K562 (cell line): ENCODE results near the gene LRCH1. TPM values are rescaled to one million over a fixed set of nuclear protein-coding genes. Genes with fewer than 3 reads are reported as not detected.

ENCODE experiments used
- ATAC-seq: fragments of 200-7000 bp; cut with Tn5 transposase; 3 replicates; pipeline ENCODE4 v1.9.1; 2020; ENCODE audit warnings: moderate library complexity
- BruUV-seq: library from RNA; stranded (reverse); fragments of 400-500 nt; replicated peaks from 2 replicates; lab custom pipeline; 2021; lab: Mats Ljungman, UMichigan
- CTCF ChIA-PET: fragments of 300-600 bp; formaldehyde crosslinking; extraction: SDS; loops from one replicate; lab custom pipeline; 2021; ENCODE audit warnings: low intra/inter-chr PET ratio; lab: Yijun Ruan, JAX
- POLR2A ChIA-PET: fragments of 300-600, 350-650 bp; sonication (Branson Sonifier 250); formaldehyde crosslinking; extraction: SDS; loops from one replicate; lab custom pipeline; 2021; ENCODE audit warnings: antibody characterized with exemption, inconsistent platforms; lab: Yijun Ruan, JAX
- DNase-seq, 4 experiments: peaks; one replicate each; pipeline versions ENCODE4 v3.0.0 to v3.0.0-alpha.2; 2011 to 2018; ENCODE audit warnings: low spot score in 3 of 4, mixed read lengths in 3 of 4; ENCODE audit errors: extremely low read depth in 1 of 4
- FAIRE-seq: peaks from 2 replicates; lab custom pipeline; 2011; peaks lifted over from hg19 to GRCh38; lab: Jason Lieb, UNC
- H2AFZ ChIP-seq: 2 replicates; pipeline ENCODE4 v1.6.0; 2011; ENCODE audit warnings: low read depth, low read length, control low read depth, inconsistent platforms
- H3K27ac ChIP-seq: fragments of 200-600 bp; 3 replicates; pipeline ENCODE4 v1.8.0; 2011; ENCODE audit warnings: low read depth, mild to moderate bottlenecking, control low read depth, inconsistent platforms, low read length, moderate library complexity, mixed read lengths; ENCODE audit errors: extremely low read depth
- H3K27me3 ChIP-seq, 2 experiments: fragments of 300-600 bp in 1 of 2; 2 replicates in 1 of 2; 3 replicates in 1 of 2; pipeline versions ENCODE4 v1.6.0 to v1.8.0; 2011; ENCODE audit warnings: inconsistent platforms in 2 of 2, low read length in 2 of 2, mild to moderate bottlenecking in 1 of 2, mixed read lengths in 1 of 2, moderate library complexity in 1 of 2; ENCODE audit not compliant: control insufficient read depth in 2 of 2, insufficient read depth in 2 of 2
- H3K36me3 ChIP-seq: fragments of 300-600 bp; 3 replicates; pipeline ENCODE4 v1.8.0; 2011; ENCODE audit warnings: mild to moderate bottlenecking, low read length, inconsistent platforms; ENCODE audit not compliant: control insufficient read depth, insufficient read depth
- H3K4me1 ChIP-seq, 2 experiments: fragments of 200-600 bp in 1 of 2; replicated peaks in 1 of 2; 2 replicates in 1 of 2; 3 replicates in 1 of 2; pipeline versions ENCODE4 v1.5.1 to v1.8.0; 2011; ENCODE audit warnings: inconsistent platforms in 2 of 2, low read length in 2 of 2, mild to moderate bottlenecking in 1 of 2, mixed read lengths in 1 of 2, moderate library complexity in 1 of 2; ENCODE audit not compliant: control insufficient read depth in 2 of 2, insufficient read depth in 2 of 2
- H3K4me2 ChIP-seq: 2 replicates; pipeline ENCODE4 v1.6.1; 2011; ENCODE audit warnings: low read length, control low read depth, inconsistent platforms, mixed read lengths; ENCODE audit not compliant: insufficient read depth
- H3K4me3 ChIP-seq: fragments of 200-600 bp; sonication (generic), shearing (Covaris generic); 2 replicates; pipeline ENCODE4 v1.5.1; 2016; ENCODE audit warnings: control low read depth, inconsistent platforms
- H3K79me2 ChIP-seq: fragments of 200-600 bp; 3 replicates; pipeline ENCODE4 v1.8.0; 2011; ENCODE audit warnings: low read length, inconsistent platforms; ENCODE audit not compliant: control insufficient read depth, insufficient read depth
- H3K9ac ChIP-seq, 2 experiments: 2 replicates each; pipeline versions ENCODE4 v1.6.0 to v1.6.1; 2011; ENCODE audit warnings: low read depth in 2 of 2, low read length in 2 of 2, control low read depth in 1 of 2, inconsistent platforms in 1 of 2, mild to moderate bottlenecking in 1 of 2, mixed read lengths in 1 of 2; ENCODE audit not compliant: insufficient read depth in 1 of 2
- H3K9me1 ChIP-seq: one replicate; pipeline ENCODE4 v1.6.0; 2011; ENCODE audit warnings: inconsistent platforms, mild to moderate bottlenecking, low read length, moderate library complexity; ENCODE audit not compliant: control insufficient read depth, insufficient read depth
- H3K9me3 ChIP-seq: replicated peaks from 2 replicates; pipeline ENCODE4 v1.5.1; 2011; ENCODE audit warnings: low read depth, low read length, inconsistent platforms; ENCODE audit not compliant: control insufficient read depth, insufficient read depth
- H4K20me1 ChIP-seq: replicated peaks from 2 replicates; pipeline ENCODE4 v1.6.1; 2011; ENCODE audit warnings: low read length, inconsistent platforms, mixed read lengths; ENCODE audit not compliant: control insufficient read depth, insufficient read depth
- BHLHE40 ChIP-seq: IDR thresholded peaks from 2 replicates; pipeline ENCODE4 v1.6.1; 2011; ENCODE audit warnings: low read length, improper control_type of control experiment
- CREM ChIP-seq: IDR thresholded peaks from 2 replicates; pipeline ENCODE4 v1.6.1; 2014; ENCODE audit warnings: antibody characterized with exemption, low read depth
- FUS ChIP-seq: fragments of 200-400 bp; formaldehyde crosslinking; optimal IDR thresholded peaks from 2 replicates; pipeline ENCODE3; 2017; ENCODE audit warnings: low read depth, low read length
- MTA1 ChIP-seq: fragments of 450-650 bp; IDR thresholded peaks from 2 replicates; pipeline ENCODE4 v1.6.1; 2017; ENCODE audit warnings: borderline replicate concordance
- NFRKB ChIP-seq: fragments of 450-650 bp; IDR thresholded peaks from 2 replicates; pipeline ENCODE4 v1.6.1; 2016; ENCODE audit warnings: low read depth
- PCBP2 ChIP-seq: fragments of 200-400 bp; formaldehyde crosslinking; IDR thresholded peaks from 2 replicates; pipeline ENCODE4 v1.6.1; 2018; ENCODE audit warnings: low read length, low read depth, mild to moderate bottlenecking, moderate library complexity; ENCODE audit not compliant: poor library complexity, severe bottlenecking
- POLR2H ChIP-seq: IDR thresholded peaks from 2 replicates; pipeline ENCODE4 v1.6.1; 2016; ENCODE audit warnings: missing genetic modification characterization, low read depth, mild to moderate bottlenecking, control low read depth, missing compliant biosample characterization, moderate library complexity
- RFX7 ChIP-seq: fragments of 250-450 bp; sonication (Bioruptor Pico); IDR thresholded peaks from 2 replicates; pipeline ENCODE4 v1.5.1; 2021; ENCODE audit warnings: mild to moderate bottlenecking
- SAFB ChIP-seq: fragments of 200-400 bp; formaldehyde crosslinking; IDR thresholded peaks from 2 replicates; pipeline ENCODE4 v1.6.1; 2017; ENCODE audit warnings: low read depth, low read length, borderline replicate concordance
- SRSF3 ChIP-seq: fragments of 200-400 bp; formaldehyde crosslinking; IDR thresholded peaks from 2 replicates; pipeline ENCODE4 v1.6.1; 2016; ENCODE audit warnings: mild to moderate bottlenecking, low read length, moderate library complexity; ENCODE audit not compliant: insufficient read depth
- TRIM24 ChIP-seq, 2 experiments: fragments of 450-650 bp; IDR thresholded peaks; 2 replicates each; pipeline ENCODE4 v1.6.1; 2016
- YY1 ChIP-seq, 3 experiments: IDR thresholded peaks; 2 replicates each; pipeline ENCODE4 v1.6.1; 2011; ENCODE audit warnings: low read length in 2 of 3, mild to moderate bottlenecking in 2 of 3, moderate library complexity in 2 of 3, borderline replicate concordance in 1 of 3, control low read depth in 1 of 3, low read depth in 1 of 3; ENCODE audit not compliant: insufficient read depth in 3 of 3, insufficient replicate concordance in 2 of 3, control insufficient read depth in 1 of 3, insufficient read length in 1 of 3; ENCODE audit errors: extremely low read depth in 1 of 3
- ZNF699 ChIP-seq: fragments of 250-450 bp; sonication (Bioruptor Pico); IDR thresholded peaks from 2 replicates; pipeline ENCODE4 v1.8.0; 2021; ENCODE audit warnings: mild to moderate bottlenecking, moderate library complexity; ENCODE audit not compliant: insufficient replicate concordance
- ZNF77 ChIP-seq: fragments of 250-450 bp; sonication (Bioruptor Pico); IDR thresholded peaks from 2 replicates; pipeline ENCODE4 v1.5.0; 2020
- WGBS: fragments of 100-300 bp; shearing (Covaris generic); methylation state at CpG from one replicate; pipeline ENCODE4 v1.1.6; 2016; ENCODE audit warnings: low coverage, mixed read lengths; ENCODE audit not compliant: insufficient coverage; ENCODE audit errors: missing lambda C conversion rate; 5-methylcytosine and 5-hydroxymethylcytosine counted together
- in situ Hi-C: fragments of 300-500 bp; cut with MboI; formaldehyde crosslinking; loops from 4 replicates; pipeline ENCODE4 v1.15.0; 2018; ENCODE audit warnings: inconsistent platforms, mixed read lengths
- intact Hi-C: fragments of 100-400 bp; cut with micrococcal nuclease; formaldehyde crosslinking; loops from 2 replicates; pipeline ENCODE4 v1.14.2; 2022
- polyA plus RNA-seq, 8 experiments: library from polyadenylated mRNA; depleted of rRNA in 4 of 8; stranded (reverse) in 5 of 8; unstranded in 3 of 8; fragments of >200 nt; fragmentation: Nextera tagmentation in 2 of 8; fragmentation: Illumina TruSeq in 1 of 8; extraction: Ambion mirVana in 2 of 8; extraction: Trizol in 1 of 8; gene quantifications; 2 replicates each; pipeline versions ENCODE4 v1.2.1 to v1.2.3, GENCODE V29; 2011 to 2014; ENCODE audit warnings: inconsistent platforms in 1 of 8, missing spikeins in 1 of 8
- total RNA-seq, 7 experiments: library from RNA; depleted of rRNA in 6 of 7; stranded (reverse); fragments of >200 nt in 6 of 7; fragmentation: Illumina TruSeq in 2 of 7; extraction: Trizol in 2 of 7; gene quantifications; 2 replicates each; pipeline versions ENCODE4 v1.2.1 to v1.2.3, GENCODE V29; 2011 to 2021; ENCODE audit warnings: low replicate concordance in 1 of 7
- TF ChIP-seq, protein P1 (sequence below), 3 experiments: IDR thresholded peaks in 2 of 3; conservative IDR thresholded peaks in 1 of 3; 2 replicates each; pipeline ENCODE4 v1.5.1; 2011 to 2012; ENCODE audit warnings: low read length in 3 of 3, mild to moderate bottlenecking in 3 of 3, control low read depth in 2 of 3, improper control_type of control experiment in 1 of 3, inconsistent platforms in 1 of 3, low read depth in 1 of 3, mixed read lengths in 1 of 3, moderate library complexity in 1 of 3; ENCODE audit not compliant: insufficient read depth in 2 of 3
- TF ChIP-seq, protein P2 (sequence below): sonication (generic); formaldehyde crosslinking; IDR thresholded peaks from 2 replicates; pipeline ENCODE4 v1.8.0; 2022; ENCODE audit warnings: missing genetic modification reagents, mild to moderate bottlenecking, moderate library complexity, borderline replicate concordance
- TF ChIP-seq, protein P3 (sequence below): fragments of 250-450 bp; sonication (Bioruptor Pico); IDR thresholded peaks from 2 replicates; pipeline ENCODE4 v1.8.0; 2021; ENCODE audit warnings: moderate library complexity, mild to moderate bottlenecking, inconsistent platforms

Gene LRCH1
- total and polyA plus RNA-seq, 9 of the 15 experiments (the other 6 are each of a cell fraction or from before 2014, with no cell fraction given), result 1.1 to 6.8 (median 3.7) TPM

DNA sequence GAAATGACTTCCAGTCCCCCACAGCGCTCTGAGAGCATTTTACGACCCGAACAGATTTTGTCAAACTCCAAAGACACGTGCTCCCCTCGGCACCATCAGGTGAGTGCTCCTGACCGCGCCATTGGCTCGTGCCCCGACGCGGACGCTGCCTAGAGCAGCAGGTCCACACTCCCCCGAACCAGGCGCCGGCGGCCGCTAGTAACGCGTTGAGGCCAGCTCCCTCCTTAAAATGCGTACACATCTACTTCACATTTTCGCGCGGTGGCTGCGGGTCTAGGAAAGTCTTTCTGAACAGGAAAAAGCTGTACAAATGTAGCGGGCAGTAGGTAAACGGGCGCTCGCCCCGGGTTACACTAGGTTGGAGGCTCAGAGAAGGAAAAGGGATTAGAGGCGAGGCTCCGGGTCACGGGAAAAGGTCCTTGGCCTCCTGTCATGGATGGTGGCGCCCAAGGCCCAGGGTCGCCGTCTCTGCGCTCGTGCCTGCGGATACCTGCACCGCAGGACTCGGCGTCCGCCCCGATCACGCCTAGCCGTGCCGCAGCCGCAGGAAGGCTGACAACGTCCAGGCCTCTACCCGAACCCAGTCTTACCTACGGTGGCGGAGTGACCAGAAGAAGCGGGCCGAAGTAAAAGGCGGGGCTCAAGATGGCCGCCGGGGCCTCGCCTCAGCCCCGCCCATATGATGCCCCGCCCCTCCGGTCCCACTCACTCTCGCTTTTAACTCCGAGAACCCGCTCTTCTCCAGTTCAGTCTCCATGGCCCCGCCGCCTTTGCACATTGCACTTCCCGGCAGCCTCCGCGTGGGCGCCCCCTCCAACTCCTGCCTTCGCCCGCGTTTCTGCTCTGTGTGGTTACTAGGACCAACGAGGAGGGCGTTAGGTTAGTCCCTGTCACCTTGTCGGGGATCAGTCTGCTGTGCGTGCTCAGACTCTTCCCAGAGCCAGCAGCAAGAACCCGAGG is 243.8 kb downstream of the LRCH1 start, which contains the start of gene ESD:
Gene ESD, minus strand, starts transcription at position 647 of the 960 bp plus-strand sequence. CDS start 5,748 bp downstream, outside the sequence.
- peak; percentile 71 for FAIRE-seq
- 2% methylated on average over 41 of the region's 77 CpGs for WGBS
- H3K4me3 ChIP-seq, result peak within 1 kb of the TSS; percentile 71
- H3K36me3 ChIP-seq, result peaks cover 17% of the 10 kb centered on the region; the same call in 2 of the 3 replicates
- BruUV-seq, result TSS peak; percentile 67
- intact Hi-C loops (no loop called here), in situ Hi-C loops (no loop called here)
- no peaks in the 10 kb centered on the region for H3K9me1 ChIP-seq
- ChIA-PET POLR2A (interaction anchor here (0.9 kb wide), 2 partner anchors 14 to 22 kb away, joined by 3 read pairs; no protein-coding TSS in a partner anchor), CTCF (interaction anchor here (0.6 kb wide), 1 partner anchor 690 kb away, joined by 3 read pairs; no protein-coding TSS in a partner anchor)
- peak within 1 kb of the TSS; percentile 91 to 99 for H3K9ac ChIP-seq
- DNase-seq, result peak; percentile 89 to 93 (median 90)
- peak within 1 kb of the TSS; percentile 85 for H3K4me2 ChIP-seq
- no peaks in the 10 kb centered on the region for H3K9me3 ChIP-seq
- peaks cover 13 to 20% of the 10 kb centered on the region in 2 experiments; a peak in 4 of 5 replicates for H3K4me1 ChIP-seq
- H3K27ac ChIP-seq, result peak within 1 kb of the TSS; percentile 93
- no peaks in the 10 kb centered on the region for H3K27me3 ChIP-seq
- H3K79me2 ChIP-seq, result peaks cover 44% of the 10 kb centered on the region
- no peaks in the 10 kb centered on the region for H4K20me1 ChIP-seq
- ATAC-seq, result peak; percentile 96
- peak within 1 kb of the TSS; percentile 99 for H2AFZ ChIP-seq
- no peak for TF ChIP-seq SRSF3
- no peak for TF ChIP-seq ZNF77 (CRISPR knock-in tag)
- no peak for TF ChIP-seq RFX7
- no peak for TF ChIP-seq TRIM24 (IDR thresholded peaks at IDR 0.05)
- no peak for TF ChIP-seq ZNF699
- TF ChIP-seq, protein P1, sequence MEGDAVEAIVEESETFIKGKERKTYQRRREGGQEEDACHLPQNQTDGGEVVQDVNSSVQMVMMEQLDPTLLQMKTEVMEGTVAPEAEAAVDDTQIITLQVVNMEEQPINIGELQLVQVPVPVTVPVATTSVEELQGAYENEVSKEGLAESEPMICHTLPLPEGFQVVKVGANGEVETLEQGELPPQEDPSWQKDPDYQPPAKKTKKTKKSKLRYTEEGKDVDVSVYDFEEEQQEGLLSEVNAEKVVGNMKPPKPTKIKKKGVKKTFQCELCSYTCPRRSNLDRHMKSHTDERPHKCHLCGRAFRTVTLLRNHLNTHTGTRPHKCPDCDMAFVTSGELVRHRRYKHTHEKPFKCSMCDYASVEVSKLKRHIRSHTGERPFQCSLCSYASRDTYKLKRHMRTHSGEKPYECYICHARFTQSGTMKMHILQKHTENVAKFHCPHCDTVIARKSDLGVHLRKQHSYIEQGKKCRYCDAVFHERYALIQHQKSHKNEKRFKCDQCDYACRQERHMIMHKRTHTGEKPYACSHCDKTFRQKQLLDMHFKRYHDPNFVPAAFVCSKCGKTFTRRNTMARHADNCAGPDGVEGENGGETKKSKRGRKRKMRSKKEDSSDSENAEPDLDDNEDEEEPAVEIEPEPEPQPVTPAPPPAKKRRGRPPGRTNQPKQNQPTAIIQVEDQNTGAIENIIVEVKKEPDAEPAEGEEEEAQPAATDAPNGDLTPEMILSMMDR (IDR thresholded peaks at IDR 0.05 in 2 of 3, conservative IDR thresholded peaks at IDR 0.05 in 1 of 3; ENCODE audit: insufficient read depth in 2 of 3, low read depth in 1 of 3, low read length in 3 of 3), result no peak
- no peak for TF ChIP-seq MTA1
- TF ChIP-seq PCBP2, result no peak
- TF ChIP-seq FUS, result no peak
- TF ChIP-seq, protein P2, sequence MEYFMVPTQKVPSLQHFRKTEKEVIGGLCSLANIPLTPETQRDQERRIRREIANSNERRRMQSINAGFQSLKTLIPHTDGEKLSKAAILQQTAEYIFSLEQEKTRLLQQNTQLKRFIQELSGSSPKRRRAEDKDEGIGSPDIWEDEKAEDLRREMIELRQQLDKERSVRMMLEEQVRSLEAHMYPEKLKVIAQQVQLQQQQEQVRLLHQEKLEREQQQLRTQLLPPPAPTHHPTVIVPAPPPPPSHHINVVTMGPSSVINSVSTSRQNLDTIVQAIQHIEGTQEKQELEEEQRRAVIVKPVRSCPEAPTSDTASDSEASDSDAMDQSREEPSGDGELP, result peak; percentile 67
- peak; percentile 27; the same call in 1 of the 2 replicates for TF ChIP-seq CREM
- TF ChIP-seq NFRKB, result peak; percentile 74; the same call in 1 of the 2 replicates
- no peak for TF ChIP-seq SAFB
- TF ChIP-seq BHLHE40, result peak; percentile 71
- peak; percentile 70 to 97 (median 93) for TF ChIP-seq YY1 (IDR thresholded peaks at IDR 0.05; ENCODE audit: borderline replicate concordance in 1 of 3, control insufficient read depth in 1 of 3, extremely low read depth in 1 of 3, insufficient read depth in 3 of 3, insufficient read length in 1 of 3, insufficient replicate concordance in 2 of 3, low read depth in 1 of 3, low read length in 2 of 3)
- TF ChIP-seq, protein P3, sequence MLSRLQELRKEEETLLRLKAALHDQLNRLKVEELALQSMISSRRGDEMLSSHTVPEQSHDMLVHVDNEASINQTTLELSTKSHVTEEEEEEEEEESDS, result no peak
- TF ChIP-seq POLR2H, result peak; percentile 85
